SKM-1 treated with dmso at 0.1 percent for 144 hours (cell line): Measurements from ENCODE around the gene DEPDC5.

Source experiments
- DNase-seq: peaks from one replicate; lab custom pipeline; 2025; ENCODE audit not compliant: unreplicated experiment; lab: John Stamatoyannopoulos, UW

Gene DEPDC5

GRCh38 chr22:31944700-31945442 is 191.1 kb downstream of the DEPDC5 start:
- DNase-seq: no peak

- DNase-seq: no peak
These were observed 191.6 kb downstream of the DEPDC5 start for GRCh38 chr22:31945443-31945855.

GRCh38 chr22:31945971-31946680 is 192.3 kb downstream of the DEPDC5 start:
- no peak for DNase-seq

GRCh38 chr22:31947296-31947695 is 193.5 kb downstream of the DEPDC5 start:
- DNase-seq: peak; percentile 60

- no peak for DNase-seq
These were observed 194.2 kb downstream of the DEPDC5 start for GRCh38 chr22:31948002-31948401.

- DNase-seq: no peak
These were observed 196.4 kb downstream of the DEPDC5 start for GRCh38 chr22:31950226-31950625.

GRCh38 chr22:31951194-31952093 is 197.6 kb downstream of the DEPDC5 start:
- no peak for DNase-seq

- no peak for DNase-seq
These were observed 198.2 kb downstream of the DEPDC5 start for GRCh38 chr22:31952094-31952401.

- no peak for DNase-seq
These were observed 198.7 kb downstream of the DEPDC5 start for GRCh38 chr22:31952472-31952871.

GRCh38 chr22:31953261-31953660 is 199.4 kb downstream of the DEPDC5 start:
- DNase-seq: no peak

GRCh38 chr22:31954535-31955523 is 201.0 kb downstream of the DEPDC5 start:
- no peak for DNase-seq

GRCh38 chr22:31956360-31956759 is 202.5 kb downstream of the DEPDC5 start:
- DNase-seq: no peak
